ELF-1 (cell line): ENCODE results near the gene LSM4.
"Not testable (repeated sequence)": the region's sequence is repeated elsewhere in the genome, so short reads cannot be mapped to it uniquely, and the experiment has no call there.

Experiments used
- DNase-seq: peaks from one replicate; pipeline ENCODE4 v3.0.0-alpha.2; 2016; ENCODE audit warnings: low read depth, low spot score

The LSM4 gene

DNA sequence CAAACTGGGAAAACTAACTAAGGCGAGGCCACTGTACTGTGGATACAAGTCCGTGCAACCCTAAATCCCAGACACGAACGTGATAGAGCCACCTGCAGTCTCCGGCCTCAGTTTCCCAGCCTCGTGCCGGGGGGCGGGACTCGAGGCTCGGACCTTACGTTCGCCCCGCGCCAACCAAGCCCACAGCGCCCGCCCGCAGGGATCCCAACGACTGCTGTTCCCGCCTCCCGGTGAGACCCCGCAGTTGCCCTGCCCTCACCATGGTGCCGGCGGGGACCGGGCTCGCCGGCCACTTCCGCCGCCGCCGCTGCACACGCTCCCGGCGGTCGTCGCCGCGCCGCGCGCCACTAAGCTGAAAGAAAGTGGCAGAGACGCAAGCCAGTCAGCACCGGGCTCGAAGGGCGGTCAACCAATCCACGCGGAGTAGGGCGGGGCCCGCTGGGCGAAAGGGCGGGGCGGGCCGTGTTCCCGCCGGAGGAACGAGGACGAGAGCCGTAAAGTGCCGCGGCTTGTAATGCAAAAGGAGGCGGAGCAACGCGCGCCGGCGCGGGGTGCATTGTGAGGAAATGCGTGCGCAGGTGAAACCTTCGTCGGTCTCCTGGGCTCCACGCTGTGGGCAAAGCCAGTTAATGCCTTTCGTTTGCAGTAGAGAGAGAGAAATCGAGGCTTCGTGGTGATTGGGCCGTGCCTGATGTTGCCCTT, at the start of gene LSM4:
LSM4 (minus strand) TSS at position 318 of the 702 bp plus-strand sequence; CDS start at position 262, 56 bp downstream.
- DNase-seq = peak; percentile 99

- peak; percentile 70 for DNase-seq
Measured at GRCh38 chr19:18368504-18369222, 45.8 kb upstream of the LSM4 start.

DNA sequence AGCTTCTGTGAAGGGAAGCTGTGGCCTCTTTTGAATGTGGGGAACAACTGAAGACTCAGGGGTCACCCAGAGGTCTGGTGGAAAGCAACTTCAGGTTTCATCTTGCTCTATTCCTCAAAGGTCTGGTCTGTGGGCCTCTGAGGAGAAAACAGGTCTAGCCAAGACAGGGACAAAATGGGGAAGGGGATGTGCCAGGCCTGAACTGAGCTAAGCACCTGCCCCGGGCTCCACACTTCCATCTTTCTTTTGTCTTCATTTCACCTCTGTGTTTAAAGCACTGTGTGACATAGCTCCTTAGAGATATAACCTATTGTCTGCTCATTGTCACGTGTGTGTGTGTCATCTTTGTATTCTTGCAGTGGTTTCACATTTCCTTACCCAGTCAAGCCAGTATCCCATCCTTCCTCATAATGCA, 43.2 kb upstream of the LSM4 start:
- no peak for DNase-seq

DNA sequence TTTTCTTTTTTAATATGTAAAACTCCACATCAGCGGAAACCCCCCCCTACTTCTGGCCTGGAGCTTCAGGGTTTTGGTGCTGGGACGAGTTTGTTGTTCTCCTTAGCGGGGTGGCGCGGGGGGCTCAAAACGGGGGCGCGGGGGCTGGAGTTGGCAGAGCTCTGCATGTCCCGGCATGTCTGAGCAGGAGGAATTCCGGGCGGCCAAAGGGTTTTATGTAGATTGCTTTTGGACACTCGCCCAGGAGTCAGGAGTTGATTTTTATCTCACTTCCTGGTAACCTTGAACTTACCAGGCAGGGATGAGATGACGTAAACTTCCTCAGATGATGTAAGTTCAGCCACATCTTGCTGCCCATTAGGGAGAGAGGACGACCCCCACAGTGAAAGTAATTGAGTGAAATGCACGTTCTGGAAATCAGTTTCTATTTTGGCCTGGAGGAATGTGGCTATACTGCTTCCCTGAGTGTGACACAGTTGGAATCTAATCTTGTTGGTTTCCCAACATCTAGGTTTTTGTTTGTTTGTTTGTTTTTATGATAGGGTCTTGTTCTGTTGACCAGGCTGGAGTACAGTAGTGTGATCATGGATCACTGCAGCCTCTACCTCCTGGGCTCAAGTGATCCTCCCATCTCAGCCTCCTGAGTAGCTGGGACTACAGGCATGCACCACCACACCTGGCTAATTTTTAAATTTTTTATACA, 42.1 kb upstream of the LSM4 start:
- peak; percentile 51 for DNase-seq

GRCh38 chr19:18364277-18364825, 41.5 kb upstream of the LSM4 start:
- not testable (repeated sequence) for DNase-seq

DNA sequence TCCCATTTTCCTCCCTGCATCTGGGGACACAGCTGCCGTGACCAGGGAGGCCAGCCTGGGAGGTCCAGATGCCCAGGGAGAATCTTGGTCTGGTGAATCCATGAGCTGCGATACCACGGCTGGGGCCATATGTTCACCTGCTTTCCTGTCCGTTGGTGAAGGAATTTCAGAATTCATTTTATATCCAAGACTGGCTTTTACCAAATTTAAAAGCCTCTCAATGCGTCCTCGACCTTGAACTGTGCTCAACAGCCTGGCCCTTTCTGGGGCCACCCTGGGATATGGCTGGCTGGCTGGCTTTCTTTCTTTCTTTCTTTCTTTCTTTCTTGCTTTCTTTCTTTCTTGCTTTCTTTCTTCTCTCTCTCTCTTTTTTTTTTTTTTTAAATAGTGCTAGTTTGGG, 40.9 kb upstream of the LSM4 start:
- no peak for DNase-seq

DNA sequence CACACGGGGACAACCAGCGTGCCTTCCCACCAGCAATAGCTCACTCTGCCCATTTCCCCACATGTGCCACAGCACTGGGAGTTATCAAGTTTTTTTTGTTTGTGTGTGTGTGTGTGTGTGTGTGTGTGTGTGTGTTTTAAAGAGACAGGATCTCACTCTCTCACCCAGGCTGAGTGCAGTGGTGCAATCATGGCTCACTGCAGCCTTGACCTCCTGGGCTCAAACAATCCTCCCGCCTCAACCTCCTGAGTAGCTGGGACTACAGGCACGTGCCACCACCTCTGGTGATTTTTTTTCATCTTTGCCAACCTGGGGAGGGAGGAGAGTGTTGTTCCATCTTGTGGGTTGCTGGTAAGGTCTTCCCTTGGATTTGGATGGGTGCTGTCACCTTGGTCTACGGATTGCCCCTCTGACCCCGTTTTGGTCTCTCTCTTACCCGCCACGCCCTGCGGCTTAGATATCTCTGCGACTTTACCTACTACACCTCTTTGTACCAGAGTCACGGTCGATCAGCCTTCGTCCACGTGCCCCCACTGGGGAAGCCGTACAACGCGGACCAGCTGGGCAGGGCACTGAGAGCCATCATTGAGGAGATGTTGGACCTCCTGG, 40.2 kb upstream of the LSM4 start:
- no peak for DNase-seq

DNA sequence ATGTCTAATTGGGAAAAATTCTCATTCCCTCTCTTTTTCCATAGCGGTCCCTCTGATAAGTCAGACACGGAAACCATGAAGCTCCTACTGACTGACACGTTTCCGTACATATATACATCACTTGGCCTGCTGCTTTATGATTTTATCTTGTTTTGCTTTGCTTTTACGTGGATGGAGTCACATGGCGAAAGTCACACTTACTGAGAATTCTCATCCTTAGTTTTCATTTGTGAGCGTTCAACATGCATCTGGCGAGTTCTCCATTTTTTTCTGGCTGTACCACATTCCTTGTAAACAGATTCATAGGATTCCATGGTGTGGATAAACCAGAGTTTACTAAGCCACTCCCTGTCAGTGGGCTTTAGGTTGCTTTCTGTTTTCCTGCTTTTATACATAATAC, 38.8 kb upstream of the LSM4 start:
- DNase-seq = no peak

- DNase-seq = no peak
Measured at GRCh38 chr19:18357041-18357440, 34.2 kb upstream of the LSM4 start.

DNA sequence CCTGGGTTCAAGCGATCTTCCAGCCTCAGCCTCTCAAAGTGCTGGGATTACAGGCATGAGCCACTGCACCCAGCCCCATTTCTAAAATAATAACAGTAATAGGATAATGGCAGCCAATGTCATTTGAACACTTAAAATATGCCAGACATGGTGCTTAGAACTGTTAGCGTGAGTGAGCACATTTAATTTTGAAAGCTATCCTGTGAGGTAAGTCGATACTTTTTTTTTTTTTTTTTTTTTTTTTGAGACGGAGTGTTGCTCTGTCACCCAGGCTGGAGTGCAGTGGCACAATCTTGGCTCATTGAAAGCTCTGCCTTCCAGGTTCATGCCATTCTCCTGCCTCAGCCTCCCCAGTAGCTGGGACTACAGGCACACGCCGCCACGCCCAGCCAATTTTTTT, 31.9 kb upstream of the LSM4 start:
- not testable (repeated sequence) for DNase-seq

DNA sequence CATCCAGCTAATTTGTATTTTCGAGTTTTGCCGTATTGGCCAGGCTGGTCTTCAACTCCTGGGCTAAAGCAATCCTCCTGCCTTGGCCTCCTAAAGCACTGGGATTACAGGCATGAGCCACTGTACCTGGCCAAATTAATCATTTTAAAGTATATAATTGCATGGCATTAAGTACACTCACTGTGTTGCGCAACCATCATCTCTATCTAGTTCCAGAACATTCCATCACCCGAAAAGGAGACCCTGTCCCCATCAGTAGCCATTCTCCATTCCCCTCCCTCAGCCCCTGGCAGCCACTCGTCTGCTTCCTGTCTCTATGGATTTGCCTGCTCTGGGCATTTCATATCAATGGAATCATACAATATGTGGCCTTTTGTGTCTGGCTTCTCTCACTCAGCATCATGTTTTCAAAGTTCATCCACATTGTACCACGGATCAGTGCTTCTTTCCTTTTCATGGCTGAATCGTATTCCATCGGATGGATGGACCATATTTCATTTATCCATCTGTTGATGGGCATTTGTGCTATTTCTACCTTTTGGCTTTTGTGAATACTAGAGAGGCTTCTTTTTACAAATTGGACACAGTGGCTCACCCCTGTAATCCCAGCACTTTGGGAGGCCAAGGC, 30.6 kb upstream of the LSM4 start:
- DNase-seq = no peak

DNA sequence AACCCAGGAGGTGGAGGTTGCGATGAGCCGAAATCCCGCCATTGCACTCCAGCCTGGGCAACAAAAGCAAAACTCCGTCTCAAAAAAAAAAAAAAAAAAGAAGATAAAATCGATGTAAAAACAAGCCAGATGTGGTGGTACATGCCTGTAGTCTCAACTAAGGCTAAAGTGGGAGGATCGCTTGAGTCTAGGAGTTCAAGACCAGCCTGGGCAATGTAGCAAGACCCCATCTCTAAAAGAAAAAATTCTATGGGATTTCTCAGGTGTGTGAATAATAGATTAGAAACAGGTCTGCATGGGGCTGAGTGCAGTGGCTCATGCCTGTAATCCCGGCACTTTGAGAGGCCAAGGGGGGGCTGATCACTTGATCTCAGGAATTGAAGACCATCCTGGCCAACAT, 28.7 kb upstream of the LSM4 start:
- no peak for DNase-seq

DNA sequence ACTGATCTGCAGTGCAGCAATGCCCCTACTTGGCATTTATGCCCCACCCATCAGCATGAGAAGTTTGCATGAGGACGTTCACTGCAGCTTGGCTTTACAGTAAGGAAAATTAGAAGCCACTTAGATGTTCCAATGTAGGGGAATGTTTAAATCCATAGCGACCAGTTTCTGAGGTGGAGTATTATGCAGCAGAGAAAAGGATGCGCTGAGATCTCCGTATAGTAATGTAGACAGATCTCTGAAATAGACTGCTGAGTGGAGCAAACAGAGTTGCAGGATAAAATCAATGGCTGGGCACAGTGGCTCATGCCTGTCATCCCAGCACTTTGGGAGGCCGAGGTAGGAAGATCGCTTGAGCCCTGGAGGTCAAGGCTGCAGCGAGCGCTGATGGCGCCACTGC, 27.6 kb upstream of the LSM4 start:
- DNase-seq = no peak

DNA sequence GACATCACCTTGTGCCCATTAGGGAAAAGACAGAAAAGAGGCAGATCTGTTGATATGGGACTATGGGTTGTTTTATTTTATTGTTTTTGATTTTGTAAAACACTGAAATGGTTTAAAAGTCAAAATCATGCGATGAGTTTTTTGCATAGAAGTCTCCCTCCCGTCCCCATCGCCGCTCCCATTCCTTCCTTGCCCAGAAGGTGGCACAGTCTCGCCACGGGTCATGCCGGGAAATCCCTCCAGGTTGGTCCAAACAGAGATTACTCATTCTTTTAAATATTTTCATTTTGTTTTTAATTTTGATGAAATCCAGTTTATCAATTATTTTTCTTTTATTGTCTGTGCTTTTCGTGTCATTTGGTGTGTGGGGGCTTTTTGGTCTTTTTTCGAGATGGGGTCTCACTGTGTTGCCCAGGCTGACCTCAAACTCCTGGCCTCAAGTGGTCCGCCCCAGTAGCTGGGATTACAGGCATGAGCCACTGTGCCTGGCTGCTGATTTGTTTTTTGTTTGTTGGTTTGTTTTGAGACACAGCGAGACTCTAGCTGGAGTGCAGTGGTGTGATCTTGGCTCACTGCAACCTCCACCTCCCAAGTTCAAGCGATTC, 26.8 kb upstream of the LSM4 start:
- peak; percentile 37 for DNase-seq

GRCh38 chr19:18348818-18349339, 26.0 kb upstream of the LSM4 start:
- DNase-seq = not testable (repeated sequence)

GRCh38 chr19:18348171-18348570, 25.3 kb upstream of the LSM4 start:
- DNase-seq = no peak

DNA sequence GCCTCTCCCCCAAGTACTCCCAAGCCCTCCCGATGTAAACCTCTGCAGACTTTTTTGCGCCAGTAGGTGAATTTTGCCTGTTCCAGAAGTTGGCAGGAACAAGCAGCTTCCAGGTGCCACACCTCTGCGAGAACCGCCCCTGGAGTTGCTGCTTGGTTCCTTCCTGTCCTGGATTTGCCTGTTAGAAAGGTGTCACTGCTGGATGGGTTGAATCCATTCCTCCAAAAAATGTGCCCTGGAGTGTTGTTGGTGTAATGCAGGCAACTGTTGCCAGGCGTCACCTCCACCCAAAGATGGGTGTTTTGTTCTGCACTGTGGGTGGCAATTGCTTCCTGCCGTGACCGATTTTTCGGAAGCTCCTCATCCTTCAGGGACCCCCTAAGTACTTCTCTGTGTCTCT, 23.2 kb upstream of the LSM4 start:
- DNase-seq = peak; percentile 73

DNA sequence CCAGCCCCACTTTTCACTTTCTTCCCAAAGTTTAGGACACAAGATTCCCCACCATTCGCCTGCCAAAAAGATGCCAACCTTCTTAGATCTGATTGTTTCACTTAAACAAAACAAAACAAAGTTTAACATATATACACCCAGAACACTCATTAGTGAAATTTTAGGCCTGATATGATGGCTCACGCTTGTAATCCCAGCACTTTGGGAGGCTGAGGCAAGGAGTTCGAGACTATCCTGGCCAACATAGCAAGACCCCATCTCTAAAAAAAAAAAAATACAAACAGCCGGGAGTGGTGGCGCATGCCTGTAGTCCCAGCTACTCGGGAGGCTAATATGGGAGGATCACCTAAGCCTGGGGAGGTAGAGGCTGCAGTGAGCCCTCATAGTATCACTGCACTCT, 22.4 kb upstream of the LSM4 start:
- DNase-seq = no peak

GRCh38 chr19:18344582-18344950, 21.7 kb upstream of the LSM4 start:
- no peak for DNase-seq

- peak; percentile 31 for DNase-seq
Measured at GRCh38 chr19:18342090-18342632, 19.3 kb upstream of the LSM4 start.
